H9 (cell line): Measurements from ENCODE around the gene CR1L. TPM values are rescaled to one million over a fixed set of nuclear protein-coding genes. Genes with fewer than 3 reads are reported as not detected.

Source experiments
- DNase-seq: peaks from one replicate; pipeline ENCODE4 v3.0.0-alpha.2; 2017
- H2AFZ ChIP-seq: one replicate; pipeline ENCODE4 v1.6.1; 2013; ENCODE audit warnings: mild to moderate bottlenecking, low read length, control low read depth, moderate library complexity
- H2AK5ac ChIP-seq: 2 replicates; pipeline ENCODE4 v1.6.1; 2013; ENCODE audit warnings: low read length, control low read depth, mixed read lengths; ENCODE audit not compliant: insufficient read length
- H2BK120ac ChIP-seq: one replicate; pipeline ENCODE4 v1.6.1; 2013; ENCODE audit warnings: low read depth, mild to moderate bottlenecking, low read length, control low read depth, inconsistent platforms; ENCODE audit not compliant: poor library complexity, severe bottlenecking
- H2BK12ac ChIP-seq: 2 replicates; pipeline ENCODE4 v1.6.1; 2013; ENCODE audit warnings: low read length, control low read depth, mixed read lengths, low read depth; ENCODE audit not compliant: insufficient read length
- H2BK15ac ChIP-seq: 2 replicates; pipeline ENCODE4 v1.6.1; 2013; ENCODE audit warnings: low read depth, low read length, control low read depth
- H2BK20ac ChIP-seq: one replicate; pipeline ENCODE4 v1.6.1; 2013; ENCODE audit warnings: low read depth, mild to moderate bottlenecking, low read length, control low read depth, inconsistent platforms; ENCODE audit not compliant: poor library complexity, severe bottlenecking
- H2BK5ac ChIP-seq: 2 replicates; pipeline ENCODE4 v1.6.1; 2013; ENCODE audit warnings: low read length, control low read depth, mixed read lengths; ENCODE audit not compliant: insufficient read length
- H3K14ac ChIP-seq: 2 replicates; pipeline ENCODE4 v1.6.1; 2013; ENCODE audit warnings: low read length, control low read depth; ENCODE audit not compliant: insufficient read depth
- H3K18ac ChIP-seq: 2 replicates; pipeline ENCODE4 v1.6.1; 2013; ENCODE audit warnings: low read depth, mild to moderate bottlenecking, mixed read lengths, low read length, control low read depth; ENCODE audit not compliant: insufficient read length
- H3K23ac ChIP-seq: 2 replicates; pipeline ENCODE4 v1.6.1; 2013; ENCODE audit warnings: low read length, control low read depth, mixed read lengths, low read depth; ENCODE audit not compliant: insufficient read length
- H3K23me2 ChIP-seq: 2 replicates; pipeline ENCODE4 v1.6.1; 2013; ENCODE audit warnings: low read depth, mild to moderate bottlenecking, mixed read lengths, low read length, control low read depth; ENCODE audit not compliant: insufficient read length, poor library complexity, severe bottlenecking
- H3K27ac ChIP-seq: 2 replicates; pipeline ENCODE4 v1.5.1; 2013; ENCODE audit warnings: low read length, control low read depth, mixed read lengths, low read depth; ENCODE audit not compliant: insufficient read length
- H3K27me3 ChIP-seq: 2 replicates; pipeline ENCODE4 v1.6.1; 2013; ENCODE audit warnings: low read length, control low read depth, inconsistent platforms; ENCODE audit not compliant: insufficient read depth
- H3K4ac ChIP-seq: 2 replicates; pipeline ENCODE4 v1.6.1; 2013; ENCODE audit warnings: low read depth, mild to moderate bottlenecking, control low read depth, inconsistent platforms, low read length, moderate library complexity
- H3K4me1 ChIP-seq: 2 replicates; pipeline ENCODE4 v1.6.1; 2013; ENCODE audit warnings: low read length, control low read depth, inconsistent platforms; ENCODE audit not compliant: insufficient read depth
- H3K4me2 ChIP-seq: 2 replicates; pipeline ENCODE4 v1.6.1; 2013; ENCODE audit warnings: low read length, control low read depth, mixed read lengths; ENCODE audit not compliant: insufficient read length, insufficient read depth
- H3K56ac ChIP-seq: 2 replicates; pipeline ENCODE4 v1.6.1; 2013; ENCODE audit warnings: low read depth, mild to moderate bottlenecking, mixed read lengths, low read length, control low read depth; ENCODE audit not compliant: insufficient read length
- H3K79me1 ChIP-seq: 2 replicates; pipeline ENCODE4 v1.6.1; 2013; ENCODE audit warnings: low read depth, mild to moderate bottlenecking, moderate library complexity, low read length, control low read depth, inconsistent platforms; ENCODE audit not compliant: insufficient read depth, poor library complexity, severe bottlenecking
- H3K79me2 ChIP-seq: 2 replicates; pipeline ENCODE4 v1.6.1; 2013; ENCODE audit warnings: low read length, control low read depth, inconsistent platforms; ENCODE audit not compliant: insufficient read depth
- H3K9ac ChIP-seq: 2 replicates; pipeline ENCODE4 v1.6.1; 2013; ENCODE audit warnings: low read length, control low read depth, mixed read lengths; ENCODE audit not compliant: insufficient read length; ENCODE audit errors: extremely low read depth
- H3K9me3 ChIP-seq: one replicate; pipeline ENCODE4 v1.6.1; 2013; ENCODE audit warnings: low read depth, low read length, inconsistent platforms; ENCODE audit not compliant: control insufficient read depth
- H3T11ph ChIP-seq: one replicate; pipeline ENCODE4 v1.6.1; 2013; ENCODE audit warnings: mild to moderate bottlenecking, low read length, control low read depth, inconsistent platforms
- H4K20me1 ChIP-seq: one replicate; pipeline ENCODE4 v1.6.1; 2013; ENCODE audit not compliant: control insufficient read depth, insufficient read length, insufficient read depth
- H4K5ac ChIP-seq: 2 replicates; pipeline ENCODE4 v1.6.1; 2013; ENCODE audit warnings: low read depth, mild to moderate bottlenecking, mixed read lengths, low read length, control low read depth; ENCODE audit not compliant: insufficient read length
- H4K8ac ChIP-seq: replicated peaks from 2 replicates; pipeline ENCODE4 v1.6.1; 2013; ENCODE audit warnings: low read length, control low read depth, mixed read lengths, low read depth; ENCODE audit not compliant: insufficient read length
- H4K91ac ChIP-seq: 2 replicates; pipeline ENCODE4 v1.6.1; 2013; ENCODE audit warnings: low read depth, mild to moderate bottlenecking, moderate library complexity, mixed read lengths, low read length, control low read depth; ENCODE audit not compliant: insufficient read length
- H3K27ac Mint-ChIP-seq, 3 experiments: 2 replicates in 2 of 3; 3 replicates in 1 of 3; pipeline ENCODE4 v1.8.0; 2020 to 2021; ENCODE audit warnings: mixed read lengths in 3 of 3, mild to moderate bottlenecking in 1 of 3, moderate library complexity in 1 of 3
- H3K27me3 Mint-ChIP-seq: 2 replicates; pipeline ENCODE4 v1.8.0; 2021; ENCODE audit warnings: low read depth, mild to moderate bottlenecking, moderate library complexity, mixed read lengths
- H3K36me3 Mint-ChIP-seq, 3 experiments: 2 replicates in 2 of 3; 3 replicates in 1 of 3; pipeline ENCODE4 v1.8.0; 2020 to 2021; ENCODE audit warnings: low read depth in 3 of 3, mixed read lengths in 3 of 3; ENCODE audit not compliant: insufficient read depth in 1 of 3
- H3K4me1 Mint-ChIP-seq, 2 experiments: 2 replicates each; pipeline ENCODE4 v1.8.0; 2020; ENCODE audit warnings: mixed read lengths in 2 of 2
- H3K4me3 Mint-ChIP-seq, 2 experiments: 2 replicates in 1 of 2; 3 replicates in 1 of 2; pipeline ENCODE4 v1.8.0; 2020 to 2021; ENCODE audit warnings: mild to moderate bottlenecking in 2 of 2, mixed read lengths in 2 of 2, moderate library complexity in 1 of 2
- H3K9me3 Mint-ChIP-seq, 2 experiments: 2 replicates in 1 of 2; 3 replicates in 1 of 2; pipeline ENCODE4 v1.8.0; 2020; ENCODE audit warnings: mild to moderate bottlenecking in 2 of 2, mixed read lengths in 2 of 2, moderate library complexity in 1 of 2
- WGBS: extraction: QIAGEN DNeasy Blood & Tissue Kit; methylation state at CpG from one replicate; pipeline ENCODE4 v1.1.7; 2013; ENCODE audit warnings: missing lambda C conversion rate, low lambda C conversion rate, mixed read lengths; ENCODE audit not compliant: insufficient read length; ENCODE audit errors: extremely low coverage; 5-methylcytosine and 5-hydroxymethylcytosine counted together
- total RNA-seq: library from RNA; stranded (reverse); gene quantifications from 2 replicates; pipeline ENCODE4 v1.2.1, GENCODE V29; 2021
- TF ChIP-seq, protein P1 (sequence below): fragments of 200-600 bp; sonication (generic); conservative IDR thresholded peaks from 3 replicates; pipeline ENCODE4 v1.8.0; 2021; ENCODE audit warnings: antibody characterized with exemption, mild to moderate bottlenecking

The CR1L gene
- total RNA-seq, 1 experiment from 2014 or later = 0.37 TPM

DNA sequence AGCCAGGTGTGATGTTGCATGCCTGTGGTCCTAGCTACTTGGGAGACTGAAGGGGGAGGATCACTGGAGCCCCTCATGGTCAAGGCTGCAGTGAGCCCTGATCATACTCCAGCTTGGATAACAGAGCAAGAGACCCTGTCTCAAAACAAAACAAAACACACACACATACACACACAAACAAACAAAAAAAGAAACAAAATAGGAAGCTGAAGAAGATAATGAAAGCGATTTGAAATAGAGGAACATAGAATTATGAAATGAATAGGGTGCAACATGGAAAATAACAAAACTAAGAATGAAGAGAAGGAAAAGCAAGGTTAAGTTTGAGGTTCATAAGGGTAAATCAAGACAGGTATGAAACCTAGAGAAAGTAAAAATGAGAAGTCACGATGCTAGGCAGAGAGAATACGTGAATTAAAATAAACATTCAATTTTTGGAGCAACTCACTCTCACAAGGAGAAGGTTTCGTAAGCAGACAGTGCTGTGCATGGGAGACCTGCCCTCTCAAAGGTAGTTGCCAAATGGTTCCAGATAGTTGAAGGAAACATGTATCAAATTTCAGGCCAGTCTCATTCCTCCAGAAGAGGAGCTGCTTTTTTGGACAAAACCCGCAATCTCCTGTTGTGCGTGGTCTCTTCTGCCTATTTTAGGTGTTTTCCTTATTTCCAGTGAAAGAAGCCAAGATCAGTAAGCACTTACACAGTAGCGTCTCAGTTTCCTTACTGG, 110.2 kb downstream of the CR1L start:
- Histone ChIP-seq H3K9ac (no peak overlapping the region), H3K27me3 (no peaks in the 10 kb centered on the region), H2AK5ac (no peak overlapping the region), H3K4ac (no peak overlapping the region), H2AFZ (no peak overlapping the region), H2BK5ac (no peak overlapping the region), H2BK12ac (no peak overlapping the region), H3K9me3 (no peaks in the 10 kb centered on the region), H3K18ac (no peak overlapping the region), H4K8ac (no peak overlapping the region), H3K79me2 (peaks cover 52% of the 10 kb centered on the region; the same call in 1 of the 2 replicates), H3T11ph (no peak overlapping the region), H3K23ac (no peak overlapping the region), H3K56ac (no peak overlapping the region), H3K14ac (no peak overlapping the region), H3K27ac (no peak overlapping the region), H3K23me2 (peaks cover 4% of the 10 kb centered on the region), H2BK20ac (no peak overlapping the region), H2BK15ac (no peak overlapping the region), H3K4me2 (peak overlapping the region; percentile 50), H3K4me1 (peaks cover 3% of the 10 kb centered on the region; the same call in 1 of the 2 replicates), H4K5ac (no peak overlapping the region), H2BK120ac (no peak overlapping the region), H4K20me1 (no peaks in the 10 kb centered on the region), H3K79me1 (peaks cover 5% of the 10 kb centered on the region), H4K91ac (no peak overlapping the region)
- no peaks in the 10 kb centered on the region for H3K27me3 Mint-ChIP-seq
- WGBS = no CpG with 5 or more reads among the region's 7 CpGs
- H3K4me3 Mint-ChIP-seq = peak overlapping the region; percentile 1 to 27; a peak in 1 of 5 replicates
- DNase-seq = no peak
- H3K27ac Mint-ChIP-seq = no peak overlapping the region; a peak in 1 of 7 replicates
- H3K4me1 Mint-ChIP-seq = peaks cover 37 to 45% of the 10 kb centered on the region in 2 experiments
- TF ChIP-seq, protein P1, sequence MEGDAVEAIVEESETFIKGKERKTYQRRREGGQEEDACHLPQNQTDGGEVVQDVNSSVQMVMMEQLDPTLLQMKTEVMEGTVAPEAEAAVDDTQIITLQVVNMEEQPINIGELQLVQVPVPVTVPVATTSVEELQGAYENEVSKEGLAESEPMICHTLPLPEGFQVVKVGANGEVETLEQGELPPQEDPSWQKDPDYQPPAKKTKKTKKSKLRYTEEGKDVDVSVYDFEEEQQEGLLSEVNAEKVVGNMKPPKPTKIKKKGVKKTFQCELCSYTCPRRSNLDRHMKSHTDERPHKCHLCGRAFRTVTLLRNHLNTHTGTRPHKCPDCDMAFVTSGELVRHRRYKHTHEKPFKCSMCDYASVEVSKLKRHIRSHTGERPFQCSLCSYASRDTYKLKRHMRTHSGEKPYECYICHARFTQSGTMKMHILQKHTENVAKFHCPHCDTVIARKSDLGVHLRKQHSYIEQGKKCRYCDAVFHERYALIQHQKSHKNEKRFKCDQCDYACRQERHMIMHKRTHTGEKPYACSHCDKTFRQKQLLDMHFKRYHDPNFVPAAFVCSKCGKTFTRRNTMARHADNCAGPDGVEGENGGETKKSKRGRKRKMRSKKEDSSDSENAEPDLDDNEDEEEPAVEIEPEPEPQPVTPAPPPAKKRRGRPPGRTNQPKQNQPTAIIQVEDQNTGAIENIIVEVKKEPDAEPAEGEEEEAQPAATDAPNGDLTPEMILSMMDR = no peak
- peaks cover 32 to 42% (median 40%) of the 10 kb centered on the region in 3 experiments for H3K36me3 Mint-ChIP-seq
- no peaks in the 10 kb centered on the region for H3K9me3 Mint-ChIP-seq
